Osteocyte (in vitro differentiated cells): Measurements from ENCODE around the gene ATF7IP2. TPM values are rescaled to one million over a fixed set of nuclear protein-coding genes. Genes with fewer than 3 reads are reported as not detected.
"Not testable (repeated sequence)": the region's sequence is repeated elsewhere in the genome, so short reads cannot be mapped to it uniquely, and the experiment has no call there.

Source experiments
- DNase-seq: peaks from one replicate; pipeline ENCODE4 v3.0.0; 2021; ENCODE audit warnings: mixed read lengths; ENCODE audit not compliant: unreplicated experiment; ENCODE audit errors: extremely low spot score
- H3K27ac Mint-ChIP-seq: one replicate; pipeline ENCODE4 v1.8.0; 2021; ENCODE audit warnings: mild to moderate bottlenecking, mixed read lengths; ENCODE audit not compliant: unreplicated experiment
- H3K27me3 Mint-ChIP-seq: one replicate; pipeline ENCODE4 v1.8.0; 2021; ENCODE audit warnings: mixed read lengths; ENCODE audit not compliant: unreplicated experiment
- H3K36me3 Mint-ChIP-seq: one replicate; pipeline ENCODE4 v1.8.0; 2021; ENCODE audit warnings: mixed read lengths; ENCODE audit not compliant: unreplicated experiment
- H3K4me1 Mint-ChIP-seq: one replicate; pipeline ENCODE4 v1.8.0; 2021; ENCODE audit warnings: mixed read lengths; ENCODE audit not compliant: unreplicated experiment
- H3K4me3 Mint-ChIP-seq: one replicate; pipeline ENCODE4 v1.8.0; 2021; ENCODE audit warnings: mild to moderate bottlenecking, moderate library complexity, mixed read lengths; ENCODE audit not compliant: unreplicated experiment
- H3K9me3 Mint-ChIP-seq: one replicate; pipeline ENCODE4 v1.8.0; 2021; ENCODE audit warnings: mixed read lengths; ENCODE audit not compliant: unreplicated experiment
- total RNA-seq: library from RNA; stranded (reverse); gene quantifications from 2 replicates; pipeline ENCODE4 v1.2.1, GENCODE V29; 2021
- TF ChIP-seq, protein P1 (sequence below): fragments of 200-600 bp; sonication (generic); IDR thresholded peaks from 2 replicates; pipeline ENCODE4 v1.5.0; 2021; ENCODE audit warnings: antibody characterized with exemption, mild to moderate bottlenecking, moderate library complexity

The ATF7IP2 gene
- total RNA-seq, 1 donor from 2014 or later, result 7.2 TPM

DNA sequence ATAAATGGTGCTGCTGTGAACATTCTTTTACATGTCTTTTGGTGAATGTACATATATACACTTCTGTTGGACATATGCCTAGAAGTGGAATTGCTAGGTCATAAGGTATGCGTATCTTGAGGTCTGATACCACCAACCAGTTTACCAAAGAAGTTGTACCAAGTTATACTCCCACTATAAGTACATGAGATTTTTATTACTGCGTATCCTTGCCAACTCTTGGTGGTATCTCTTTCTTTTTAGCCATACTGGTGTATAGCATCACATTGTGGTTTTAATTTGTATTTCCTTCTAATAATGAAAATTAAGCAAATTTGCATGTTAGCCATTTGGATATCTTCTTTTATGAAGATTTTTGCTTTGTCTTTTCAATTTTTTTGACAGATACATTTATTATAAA is 80.5 kb downstream of the ATF7IP2 start:
- H3K36me3 Mint-ChIP-seq, result no peaks in the 10 kb centered on the region
- no peak overlapping the region for H3K27ac Mint-ChIP-seq
- H3K27me3 Mint-ChIP-seq, result no peaks in the 10 kb centered on the region
- peaks cover 4% of the 10 kb centered on the region for H3K9me3 Mint-ChIP-seq
- TF ChIP-seq, protein P1, sequence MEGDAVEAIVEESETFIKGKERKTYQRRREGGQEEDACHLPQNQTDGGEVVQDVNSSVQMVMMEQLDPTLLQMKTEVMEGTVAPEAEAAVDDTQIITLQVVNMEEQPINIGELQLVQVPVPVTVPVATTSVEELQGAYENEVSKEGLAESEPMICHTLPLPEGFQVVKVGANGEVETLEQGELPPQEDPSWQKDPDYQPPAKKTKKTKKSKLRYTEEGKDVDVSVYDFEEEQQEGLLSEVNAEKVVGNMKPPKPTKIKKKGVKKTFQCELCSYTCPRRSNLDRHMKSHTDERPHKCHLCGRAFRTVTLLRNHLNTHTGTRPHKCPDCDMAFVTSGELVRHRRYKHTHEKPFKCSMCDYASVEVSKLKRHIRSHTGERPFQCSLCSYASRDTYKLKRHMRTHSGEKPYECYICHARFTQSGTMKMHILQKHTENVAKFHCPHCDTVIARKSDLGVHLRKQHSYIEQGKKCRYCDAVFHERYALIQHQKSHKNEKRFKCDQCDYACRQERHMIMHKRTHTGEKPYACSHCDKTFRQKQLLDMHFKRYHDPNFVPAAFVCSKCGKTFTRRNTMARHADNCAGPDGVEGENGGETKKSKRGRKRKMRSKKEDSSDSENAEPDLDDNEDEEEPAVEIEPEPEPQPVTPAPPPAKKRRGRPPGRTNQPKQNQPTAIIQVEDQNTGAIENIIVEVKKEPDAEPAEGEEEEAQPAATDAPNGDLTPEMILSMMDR, result no peak
- H3K4me3 Mint-ChIP-seq, result no peak overlapping the region
- H3K4me1 Mint-ChIP-seq, result no peaks in the 10 kb centered on the region
- DNase-seq, result no peak

DNA sequence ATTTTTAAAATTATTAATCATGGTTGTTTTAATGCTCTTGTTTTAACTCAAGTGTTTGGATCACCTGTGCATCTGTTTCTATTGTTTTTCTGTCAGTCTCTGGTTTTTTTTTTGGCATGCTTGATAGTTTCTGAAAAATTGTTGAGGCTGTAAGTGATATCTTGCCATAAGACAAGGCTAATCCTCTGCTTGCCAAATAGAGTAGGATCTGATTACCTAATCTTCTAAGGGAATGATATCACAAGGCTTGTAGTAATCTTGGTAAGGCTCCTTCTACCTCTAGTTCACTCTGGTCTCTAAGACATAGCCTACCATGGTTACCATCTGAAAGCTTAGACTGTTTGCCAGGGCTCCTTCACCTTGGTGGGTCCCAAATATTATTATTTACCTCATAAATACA is 81.0 kb downstream of the ATF7IP2 start:
- H3K27ac Mint-ChIP-seq, result no peak overlapping the region
- no peaks in the 10 kb centered on the region for H3K27me3 Mint-ChIP-seq
- no peaks in the 10 kb centered on the region for H3K36me3 Mint-ChIP-seq
- no peak overlapping the region for H3K4me3 Mint-ChIP-seq
- TF ChIP-seq, protein P1, result no peak
- peaks cover 4% of the 10 kb centered on the region for H3K9me3 Mint-ChIP-seq
- no peak for DNase-seq
- no peaks in the 10 kb centered on the region for H3K4me1 Mint-ChIP-seq

DNA sequence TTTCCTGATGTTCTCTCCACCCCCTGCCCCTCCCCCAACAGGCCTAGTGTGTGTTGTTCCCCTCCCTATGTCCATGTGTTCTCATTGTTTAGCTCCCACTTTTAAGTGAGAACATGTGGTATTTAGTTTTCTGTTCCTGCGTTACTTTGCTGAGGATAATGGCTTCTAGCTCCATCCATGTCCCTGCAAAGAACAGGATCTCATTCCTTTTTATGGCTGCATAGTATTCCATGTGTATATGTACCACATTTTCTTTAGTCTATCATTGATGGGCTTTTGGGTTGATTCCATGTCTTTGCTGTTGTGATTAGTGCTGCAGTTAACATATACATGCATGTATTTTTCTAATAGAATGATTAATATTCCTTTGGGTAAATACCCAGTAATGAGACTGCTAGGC is 90.8 kb downstream of the ATF7IP2 start:
- not testable (repeated sequence) for DNase-seq, H3K4me1 Mint-ChIP-seq, H3K27me3 Mint-ChIP-seq, H3K4me3 Mint-ChIP-seq, H3K27ac Mint-ChIP-seq, H3K9me3 Mint-ChIP-seq
- H3K36me3 Mint-ChIP-seq, result peaks cover 19% of the 10 kb centered on the region

DNA sequence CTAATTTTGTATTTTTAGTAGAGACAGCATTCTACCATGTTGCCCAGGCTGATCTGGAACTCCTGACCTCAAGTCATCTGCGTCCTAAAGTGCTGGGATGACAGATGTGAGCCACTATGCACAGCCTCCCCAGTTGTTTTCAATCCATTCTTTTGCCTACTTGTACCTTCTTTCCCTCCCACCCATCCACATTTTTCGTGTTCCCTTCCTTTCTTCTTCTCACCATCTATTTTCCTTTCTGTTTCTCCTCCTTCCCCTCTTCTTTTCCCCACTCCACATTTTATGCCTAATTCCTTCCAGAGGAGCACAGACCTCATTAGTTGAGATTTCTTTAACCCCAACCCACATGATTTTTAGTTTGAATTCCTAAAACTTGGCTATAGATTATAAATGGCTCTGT is 94.3 kb downstream of the ATF7IP2 start:
- TF ChIP-seq, protein P1, result no peak
- no peak overlapping the region for H3K27ac Mint-ChIP-seq
- H3K9me3 Mint-ChIP-seq, result peaks cover 3% of the 10 kb centered on the region
- H3K4me3 Mint-ChIP-seq, result no peak overlapping the region
- H3K36me3 Mint-ChIP-seq, result peaks cover 13% of the 10 kb centered on the region
- H3K4me1 Mint-ChIP-seq, result no peaks in the 10 kb centered on the region
- DNase-seq, result no peak
- no peaks in the 10 kb centered on the region for H3K27me3 Mint-ChIP-seq

DNA sequence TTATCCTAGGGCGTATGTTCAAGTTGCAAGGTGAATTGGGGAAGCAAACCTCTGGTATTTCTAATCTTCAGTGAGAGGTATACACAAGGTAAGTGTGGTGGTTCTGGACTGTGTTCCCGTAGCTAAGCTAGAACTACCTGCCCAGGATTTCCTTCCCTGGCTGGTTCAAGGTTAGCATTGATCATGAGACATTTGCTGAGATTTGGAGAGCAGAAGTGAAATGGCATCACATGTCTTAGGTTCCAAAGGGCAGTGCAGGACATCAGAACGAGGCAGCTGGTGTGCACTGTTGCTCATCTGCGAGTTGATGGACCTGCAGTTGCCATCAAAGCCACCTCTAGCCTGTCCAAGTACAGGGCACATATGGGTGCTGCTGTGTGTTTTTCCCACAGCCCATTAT is 99.3 kb downstream of the ATF7IP2 start:
- H3K4me1 Mint-ChIP-seq, result no peaks in the 10 kb centered on the region
- no peak for DNase-seq
- H3K27ac Mint-ChIP-seq, result no peak overlapping the region
- H3K9me3 Mint-ChIP-seq, result peaks cover 10% of the 10 kb centered on the region
- TF ChIP-seq, protein P1, result no peak
- H3K27me3 Mint-ChIP-seq, result peaks cover 3% of the 10 kb centered on the region
- H3K36me3 Mint-ChIP-seq, result peaks cover 8% of the 10 kb centered on the region
- H3K4me3 Mint-ChIP-seq, result no peak overlapping the region
